Panc1 (cell line): ENCODE measurements around the gene E2F8. TPM values are rescaled to one million over a fixed set of nuclear protein-coding genes. Genes with fewer than 3 reads are reported as not detected.

Experiments
- ATAC-seq: fragments of 200-7000 bp; cut with Tn5 transposase; 2 replicates; pipeline ENCODE4 v1.9.1; 2020; ENCODE audit warnings: mild to moderate bottlenecking, moderate library complexity
- BruUV-seq: library from RNA; stranded (reverse); fragments of 400-500 nt; replicated peaks from 2 replicates; lab custom pipeline; 2021; lab: Mats Ljungman, UMichigan
- CTCF ChIA-PET: fragments of 300-600 bp; sonication (Branson Sonifier 250); formaldehyde crosslinking; loops from one replicate; lab custom pipeline; 2022; ENCODE audit warnings: antibody characterized with exemption; lab: Charles Lee
- POLR2A ChIA-PET: fragments of 300-600 bp; sonication (Branson Sonifier 250); formaldehyde crosslinking; loops from one replicate; lab custom pipeline; 2022; ENCODE audit warnings: antibody characterized with exemption; lab: Charles Lee
- DNase-seq: peaks from one replicate; pipeline ENCODE4 v3.0.0-alpha.2; 2010; ENCODE audit warnings: low read depth, low spot score
- H3K27ac ChIP-seq: 2 replicates; pipeline ENCODE4 v1.5.1; 2011; ENCODE audit warnings: mild to moderate bottlenecking, low read length, inconsistent platforms
- H3K27me3 ChIP-seq: fragments of 200-500 bp; sonication (Bioruptor generic); 2 replicates; pipeline ENCODE4 v1.6.0; 2014; ENCODE audit warnings: low read length, inconsistent platforms; ENCODE audit not compliant: control insufficient read depth, insufficient read depth
- H3K36me3 ChIP-seq: fragments of 200-500 bp; sonication (Bioruptor generic); 2 replicates; pipeline ENCODE4 v1.5.1; 2014; ENCODE audit warnings: inconsistent platforms, mild to moderate bottlenecking, low read length, moderate library complexity; ENCODE audit not compliant: control insufficient read depth, insufficient read depth
- H3K4me1 ChIP-seq: 2 replicates; pipeline ENCODE4 v1.5.1; 2011; ENCODE audit warnings: inconsistent platforms, mild to moderate bottlenecking, low read length, moderate library complexity; ENCODE audit not compliant: control insufficient read depth, insufficient read depth
- H3K4me3 ChIP-seq, 2 experiments: 2 replicates each; pipeline ENCODE4 v1.5.1; 2011 to 2012; ENCODE audit warnings: low read depth in 2 of 2, low read length in 2 of 2, mild to moderate bottlenecking in 2 of 2, inconsistent platforms in 1 of 2, moderate library complexity in 1 of 2
- H3K9me3 ChIP-seq: fragments of 200-500 bp; sonication (Bioruptor generic); 2 replicates; pipeline ENCODE4 v1.5.1; 2014; ENCODE audit warnings: low read depth, mild to moderate bottlenecking, inconsistent platforms, low read length, moderate library complexity; ENCODE audit not compliant: control insufficient read depth, insufficient read depth
- POLR2AphosphoS5 ChIP-seq: IDR thresholded peaks from 2 replicates; pipeline ENCODE4 v1.6.1; 2012; ENCODE audit warnings: mild to moderate bottlenecking, low read depth, low read length, moderate library complexity
- SIN3A ChIP-seq: IDR thresholded peaks from 2 replicates; pipeline ENCODE4 v1.6.1; 2012; ENCODE audit warnings: low read depth, mild to moderate bottlenecking, low read length, moderate library complexity, borderline replicate concordance; ENCODE audit not compliant: insufficient read depth
- TCF7L2 ChIP-seq: IDR thresholded peaks from 2 replicates; pipeline ENCODE4 v1.6.1; 2011; ENCODE audit warnings: mild to moderate bottlenecking, low read depth, low read length, inconsistent platforms
- in situ Hi-C: cut with HindIII; loops from 2 replicates; pipeline ENCODE4 v1.10.0; 2016; ENCODE audit warnings: low sequenced_read_pairs, low pct_unique_long_range_greater_than_20kb
- intact Hi-C: fragments of 100-400 bp; cut with micrococcal nuclease; formaldehyde crosslinking; loops from one replicate; pipeline ENCODE4 v1.10.0; 2022; ENCODE audit not compliant: unreplicated experiment
- total RNA-seq: library from RNA; stranded (reverse); gene quantifications from one replicate; pipeline ENCODE4 v1.2.1, GENCODE V29; 2021; ENCODE audit not compliant: unreplicated experiment
- TF ChIP-seq, protein P1 (sequence below), 2 experiments: IDR thresholded peaks; 2 replicates each; pipeline ENCODE4 v1.6.1; 2011 to 2012; ENCODE audit warnings: low read depth in 2 of 2, control low read depth in 1 of 2, low read length in 1 of 2, mild to moderate bottlenecking in 1 of 2, moderate library complexity in 1 of 2; ENCODE audit not compliant: insufficient read depth in 1 of 2
- TF ChIP-seq, protein P2 (sequence below): fragments of 450-650 bp; IDR thresholded peaks from 2 replicates; pipeline ENCODE4 v1.5.1; 2017; ENCODE audit warnings: mild to moderate bottlenecking

Gene E2F8
- total RNA-seq, 1 experiment from 2014 or later: 14.2 TPM

DNA sequence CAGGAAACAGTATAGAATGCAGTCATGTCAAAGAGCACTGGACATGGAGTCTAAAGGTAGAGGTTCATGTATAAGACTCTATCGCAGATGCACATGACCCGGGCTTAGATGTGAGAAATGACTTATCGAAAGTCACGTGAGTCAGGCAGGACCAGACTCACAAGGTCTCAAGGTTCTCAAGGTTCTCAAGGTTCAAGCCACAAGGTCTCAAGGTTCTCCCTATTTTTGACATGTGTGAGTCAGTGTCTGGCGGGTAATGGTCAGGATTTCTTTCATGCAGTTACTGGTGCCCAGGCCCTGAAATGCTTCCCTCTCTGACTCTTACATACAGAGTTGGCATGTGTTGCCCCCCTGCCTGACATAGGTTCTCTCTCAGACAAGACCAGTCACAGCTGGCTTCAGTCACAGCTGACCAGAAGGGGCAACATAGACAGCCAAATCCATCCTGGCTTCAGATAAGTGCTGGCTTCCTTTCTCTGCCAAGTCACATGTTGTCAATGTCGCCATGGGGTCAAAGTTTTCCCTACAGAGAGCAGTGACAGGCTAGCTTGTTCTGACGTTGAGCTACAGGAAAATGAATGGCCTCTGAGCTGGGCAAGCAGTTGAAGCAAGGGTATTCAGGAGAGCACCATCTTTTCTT is 49.1 kb downstream of the E2F8 start:
- Histone ChIP-seq H3K27me3 (no peaks in the 10 kb centered on the region), H3K27ac (no peak overlapping the region), H3K36me3 (no peaks in the 10 kb centered on the region), H3K4me3 (no peak overlapping the region), H3K9me3 (no peaks in the 10 kb centered on the region), H3K4me1 (no peaks in the 10 kb centered on the region)
- ChIA-PET CTCF (no interaction called here), POLR2A (no interaction called here)
- DNase-seq (no peak), ATAC-seq (no peak)
- in situ Hi-C loops (no loop called here), intact Hi-C loops (no loop called here)
- TF ChIP-seq SIN3A (no peak), TCF7L2 (no peak), POLR2AphosphoS5 (no peak)
- TF ChIP-seq, protein P1, sequence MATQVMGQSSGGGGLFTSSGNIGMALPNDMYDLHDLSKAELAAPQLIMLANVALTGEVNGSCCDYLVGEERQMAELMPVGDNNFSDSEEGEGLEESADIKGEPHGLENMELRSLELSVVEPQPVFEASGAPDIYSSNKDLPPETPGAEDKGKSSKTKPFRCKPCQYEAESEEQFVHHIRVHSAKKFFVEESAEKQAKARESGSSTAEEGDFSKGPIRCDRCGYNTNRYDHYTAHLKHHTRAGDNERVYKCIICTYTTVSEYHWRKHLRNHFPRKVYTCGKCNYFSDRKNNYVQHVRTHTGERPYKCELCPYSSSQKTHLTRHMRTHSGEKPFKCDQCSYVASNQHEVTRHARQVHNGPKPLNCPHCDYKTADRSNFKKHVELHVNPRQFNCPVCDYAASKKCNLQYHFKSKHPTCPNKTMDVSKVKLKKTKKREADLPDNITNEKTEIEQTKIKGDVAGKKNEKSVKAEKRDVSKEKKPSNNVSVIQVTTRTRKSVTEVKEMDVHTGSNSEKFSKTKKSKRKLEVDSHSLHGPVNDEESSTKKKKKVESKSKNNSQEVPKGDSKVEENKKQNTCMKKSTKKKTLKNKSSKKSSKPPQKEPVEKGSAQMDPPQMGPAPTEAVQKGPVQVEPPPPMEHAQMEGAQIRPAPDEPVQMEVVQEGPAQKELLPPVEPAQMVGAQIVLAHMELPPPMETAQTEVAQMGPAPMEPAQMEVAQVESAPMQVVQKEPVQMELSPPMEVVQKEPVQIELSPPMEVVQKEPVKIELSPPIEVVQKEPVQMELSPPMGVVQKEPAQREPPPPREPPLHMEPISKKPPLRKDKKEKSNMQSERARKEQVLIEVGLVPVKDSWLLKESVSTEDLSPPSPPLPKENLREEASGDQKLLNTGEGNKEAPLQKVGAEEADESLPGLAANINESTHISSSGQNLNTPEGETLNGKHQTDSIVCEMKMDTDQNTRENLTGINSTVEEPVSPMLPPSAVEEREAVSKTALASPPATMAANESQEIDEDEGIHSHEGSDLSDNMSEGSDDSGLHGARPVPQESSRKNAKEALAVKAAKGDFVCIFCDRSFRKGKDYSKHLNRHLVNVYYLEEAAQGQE (IDR thresholded peaks at IDR 0.05; ENCODE audit: insufficient read depth in 1 of 2, low read depth in 2 of 2, low read length in 1 of 2): no peak
- TF ChIP-seq, protein P2, sequence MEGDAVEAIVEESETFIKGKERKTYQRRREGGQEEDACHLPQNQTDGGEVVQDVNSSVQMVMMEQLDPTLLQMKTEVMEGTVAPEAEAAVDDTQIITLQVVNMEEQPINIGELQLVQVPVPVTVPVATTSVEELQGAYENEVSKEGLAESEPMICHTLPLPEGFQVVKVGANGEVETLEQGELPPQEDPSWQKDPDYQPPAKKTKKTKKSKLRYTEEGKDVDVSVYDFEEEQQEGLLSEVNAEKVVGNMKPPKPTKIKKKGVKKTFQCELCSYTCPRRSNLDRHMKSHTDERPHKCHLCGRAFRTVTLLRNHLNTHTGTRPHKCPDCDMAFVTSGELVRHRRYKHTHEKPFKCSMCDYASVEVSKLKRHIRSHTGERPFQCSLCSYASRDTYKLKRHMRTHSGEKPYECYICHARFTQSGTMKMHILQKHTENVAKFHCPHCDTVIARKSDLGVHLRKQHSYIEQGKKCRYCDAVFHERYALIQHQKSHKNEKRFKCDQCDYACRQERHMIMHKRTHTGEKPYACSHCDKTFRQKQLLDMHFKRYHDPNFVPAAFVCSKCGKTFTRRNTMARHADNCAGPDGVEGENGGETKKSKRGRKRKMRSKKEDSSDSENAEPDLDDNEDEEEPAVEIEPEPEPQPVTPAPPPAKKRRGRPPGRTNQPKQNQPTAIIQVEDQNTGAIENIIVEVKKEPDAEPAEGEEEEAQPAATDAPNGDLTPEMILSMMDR: no peak
- no TSS peak for BruUV-seq

DNA sequence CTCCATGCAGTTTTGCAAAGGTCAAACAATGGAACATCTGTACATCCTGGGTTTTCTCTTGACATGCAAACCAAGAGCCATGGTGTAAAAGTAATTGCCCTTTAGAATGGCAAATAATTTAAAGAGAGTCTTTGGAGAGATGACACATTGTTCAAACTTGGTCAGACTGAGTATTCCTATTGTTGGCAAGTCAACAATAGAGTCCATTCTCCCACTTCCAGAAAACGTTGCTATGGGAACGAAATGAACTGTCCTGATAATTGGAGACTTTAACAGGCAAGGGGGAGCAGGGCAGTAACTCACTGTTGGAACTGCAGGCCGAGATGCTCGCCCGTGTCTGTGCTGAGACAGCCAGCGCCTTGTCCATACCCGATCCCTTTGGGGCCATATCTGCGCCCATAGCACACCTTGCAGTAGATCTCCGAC is 52.9 kb downstream of the E2F8 start:
- ChIA-PET POLR2A (no interaction called here), CTCF (no interaction called here)
- Histone ChIP-seq H3K27ac (no peak overlapping the region), H3K27me3 (no peaks in the 10 kb centered on the region), H3K9me3 (no peaks in the 10 kb centered on the region), H3K4me3 (no peak overlapping the region), H3K36me3 (no peaks in the 10 kb centered on the region), H3K4me1 (no peaks in the 10 kb centered on the region)
- in situ Hi-C loops (no loop called here), intact Hi-C loops (no loop called here)
- no TSS peak for BruUV-seq
- ATAC-seq (no peak), DNase-seq (no peak)
- no peak for TF ChIP-seq TCF7L2
- TF ChIP-seq, protein P1 (IDR thresholded peaks at IDR 0.05; ENCODE audit: insufficient read depth in 1 of 2, low read depth in 2 of 2, low read length in 1 of 2): no peak
- TF ChIP-seq SIN3A: no peak
- TF ChIP-seq, protein P2: no peak
- TF ChIP-seq POLR2AphosphoS5: no peak
